ENCODE data around the gene SLC16A5.

GRCh38 chr17:75110234-75110937, 22.6 kb downstream of the SLC16A5 start:
- TF ChIP-seq CTCF (optimal IDR thresholded peaks at IDR 0.05 in 1 of 3, IDR thresholded peaks at IDR 0.05 in 1 of 3, conservative IDR thresholded peaks at IDR 0.05 in 1 of 3; ENCODE audit: extremely low read depth in 1 of 3, insufficient read depth in 2 of 3, low read length in 3 of 3), result no peak
- TF ChIP-seq EZH2 (IDR thresholded peaks at IDR 0.05; ENCODE audit: low read length), result no peak
